SIG-M5 (cell line): Measurements from ENCODE around the gene RPL13.
"Not testable (repeated sequence)": the region's sequence is repeated elsewhere in the genome, so short reads cannot be mapped to it uniquely, and the experiment has no call there.

Experiments
- DNase-seq: peaks from one replicate; lab custom pipeline; 2025; lab: John Stamatoyannopoulos, UW

Gene RPL13

GRCh38 chr16:89563639-89564392 lies 3.3 kb downstream of the RPL13 start:
- no peak for DNase-seq

GRCh38 chr16:89564476-89565255 lies 4.2 kb downstream of the RPL13 start:
- DNase-seq = no peak

- no peak for DNase-seq
Measured at GRCh38 chr16:89565256-89565505, 4.7 kb downstream of the RPL13 start.

GRCh38 chr16:89565506-89566372 lies 5.3 kb downstream of the RPL13 start:
- DNase-seq = no peak

- no peak for DNase-seq
Measured at GRCh38 chr16:89567656-89568594, 7.4 kb downstream of the RPL13 start.

GRCh38 chr16:89569506-89570341 lies 9.2 kb downstream of the RPL13 start:
- DNase-seq = no peak

- DNase-seq = no peak
Measured at GRCh38 chr16:89570342-89570923, 10.0 kb downstream of the RPL13 start.

- not testable (repeated sequence) for DNase-seq
Measured at GRCh38 chr16:89570983-89571598, 10.6 kb downstream of the RPL13 start.

GRCh38 chr16:89571636-89572035 lies 11.2 kb downstream of the RPL13 start:
- DNase-seq = no peak

GRCh38 chr16:89572073-89572484 lies 11.6 kb downstream of the RPL13 start:
- DNase-seq = no peak

GRCh38 chr16:89572485-89573205 lies 12.2 kb downstream of the RPL13 start:
- DNase-seq = no peak

- no peak for DNase-seq
Measured at GRCh38 chr16:89573826-89574680, 13.6 kb downstream of the RPL13 start.

GRCh38 chr16:89574681-89575246 lies 14.3 kb downstream of the RPL13 start:
- no peak for DNase-seq

- no peak for DNase-seq
Measured at GRCh38 chr16:89575247-89576152, 15.0 kb downstream of the RPL13 start, which contains the start of gene CPNE7. Gene CPNE7, plus strand, starts transcription at chr16:89575758. Its CDS starts 140 bp downstream, at chr16:89575898.

GRCh38 chr16:89576153-89577054 lies 15.9 kb downstream of the RPL13 start:
- no peak for DNase-seq
